ENCODE data around the gene PLD5. TPM values are rescaled to one million over a fixed set of nuclear protein-coding genes. Genes with fewer than 3 reads are reported as not detected.

PLD5 gene
- total and polyA plus RNA-seq, 7 donors, result 0.03 to 0.92 (median 0.22) TPM; not detected in 4

DNA sequence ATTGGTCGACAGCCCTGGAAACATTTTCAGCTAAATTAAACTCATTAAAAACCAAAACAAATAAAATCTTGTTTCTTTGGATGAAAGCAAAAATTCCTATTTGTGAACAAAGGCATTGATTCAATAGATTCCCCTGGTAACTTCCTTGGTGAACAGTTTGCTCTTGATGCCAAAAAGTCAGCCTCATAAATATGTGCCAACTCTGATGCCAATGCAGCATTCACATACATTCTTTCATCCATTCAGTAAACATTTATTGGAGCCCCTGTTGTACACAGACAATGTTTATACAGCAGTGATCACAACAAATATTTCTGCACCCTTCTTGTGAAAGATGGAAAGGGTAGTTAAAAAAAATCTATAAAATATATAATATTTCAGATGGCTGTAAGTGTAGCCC lies 107.8 kb downstream of the PLD5 start:
- intact Hi-C loops (cut with DNase I), result no loop called here
- Histone ChIP-seq H3K27ac (no peak overlapping the region), H3K36me3 (ENCODE audit: insufficient read depth in 1 of 2, low read depth in 1 of 2) (no peaks in the 10 kb centered on the region), H3K27me3 (ENCODE audit: insufficient read depth in 3 of 3, low read length in 2 of 3) (peaks cover 0 to 4% (median 0%) of the 10 kb centered on the region in 3 donors), H3K4me1 (no peaks in the 10 kb centered on the region), H3K9me3 (no peaks in the 10 kb centered on the region), H3K4me3 (no peak overlapping the region)
- TF ChIP-seq, protein P1, sequence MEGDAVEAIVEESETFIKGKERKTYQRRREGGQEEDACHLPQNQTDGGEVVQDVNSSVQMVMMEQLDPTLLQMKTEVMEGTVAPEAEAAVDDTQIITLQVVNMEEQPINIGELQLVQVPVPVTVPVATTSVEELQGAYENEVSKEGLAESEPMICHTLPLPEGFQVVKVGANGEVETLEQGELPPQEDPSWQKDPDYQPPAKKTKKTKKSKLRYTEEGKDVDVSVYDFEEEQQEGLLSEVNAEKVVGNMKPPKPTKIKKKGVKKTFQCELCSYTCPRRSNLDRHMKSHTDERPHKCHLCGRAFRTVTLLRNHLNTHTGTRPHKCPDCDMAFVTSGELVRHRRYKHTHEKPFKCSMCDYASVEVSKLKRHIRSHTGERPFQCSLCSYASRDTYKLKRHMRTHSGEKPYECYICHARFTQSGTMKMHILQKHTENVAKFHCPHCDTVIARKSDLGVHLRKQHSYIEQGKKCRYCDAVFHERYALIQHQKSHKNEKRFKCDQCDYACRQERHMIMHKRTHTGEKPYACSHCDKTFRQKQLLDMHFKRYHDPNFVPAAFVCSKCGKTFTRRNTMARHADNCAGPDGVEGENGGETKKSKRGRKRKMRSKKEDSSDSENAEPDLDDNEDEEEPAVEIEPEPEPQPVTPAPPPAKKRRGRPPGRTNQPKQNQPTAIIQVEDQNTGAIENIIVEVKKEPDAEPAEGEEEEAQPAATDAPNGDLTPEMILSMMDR (IDR thresholded peaks at IDR 0.05), result no peak
- WGBS, 3 donors, result 63 to 70% (median 68%) methylated on average over 1 of the region's 1 CpG
- DNase-seq, result no peak
- no peak for ATAC-seq

DNA sequence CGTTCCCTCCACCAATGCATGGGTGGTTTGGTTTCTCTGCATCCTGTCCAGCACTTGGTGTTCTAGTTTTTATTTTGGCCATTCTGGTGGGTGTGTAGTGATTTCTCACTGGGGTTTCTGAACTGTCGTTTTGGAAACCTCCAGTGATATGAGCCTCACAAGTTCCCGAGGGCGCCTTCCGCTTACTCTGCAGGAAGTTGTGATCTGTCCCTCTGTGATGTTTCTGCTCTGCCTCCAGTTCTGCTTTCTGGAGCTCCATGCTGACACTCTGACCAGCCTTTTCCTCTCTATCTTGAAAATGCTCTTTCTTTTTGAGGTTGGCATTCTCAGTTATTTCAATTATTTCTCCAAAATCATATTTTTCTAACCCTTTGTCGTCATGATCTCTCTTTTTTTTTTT lies 111.6 kb downstream of the PLD5 start:
- no peaks in the 10 kb centered on the region for H3K27me3 ChIP-seq (ENCODE audit: insufficient read depth in 3 of 3, low read length in 2 of 3)
- H3K4me3 ChIP-seq, result no peak overlapping the region
- ATAC-seq (no peak), DNase-seq (no peak)
- TF ChIP-seq, protein P1 (IDR thresholded peaks at IDR 0.05), result no peak
- H3K36me3 ChIP-seq (ENCODE audit: insufficient read depth in 1 of 2, low read depth in 1 of 2), result no peaks in the 10 kb centered on the region
- no peak overlapping the region for H3K27ac ChIP-seq
- H3K9me3 ChIP-seq, result no peaks in the 10 kb centered on the region
- intact Hi-C loops (cut with DNase I), result no loop called here
- 65 to 73% (median 66%) methylated on average over 6 of the region's 6 CpGs for WGBS, 3 donors
- no peaks in the 10 kb centered on the region for H3K4me1 ChIP-seq

DNA sequence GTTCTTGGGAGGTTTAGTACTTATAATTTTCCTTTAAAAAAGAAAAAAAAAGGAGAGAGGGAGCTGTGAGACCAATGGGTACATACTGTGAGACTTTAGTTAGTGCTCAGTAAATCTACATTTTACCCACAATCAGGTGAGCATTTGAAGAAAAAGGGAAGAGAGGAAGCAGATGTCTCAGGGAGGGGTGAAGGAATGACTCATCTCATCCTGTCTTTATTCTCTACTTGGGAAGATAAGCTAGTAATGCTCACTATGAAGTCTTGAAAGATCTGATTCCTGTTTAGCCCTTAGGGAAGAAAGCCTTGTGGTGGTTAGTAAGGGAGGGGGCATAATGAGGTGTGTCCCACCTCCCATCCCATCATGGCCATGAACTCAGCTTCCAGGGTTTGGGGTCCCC lies 112.6 kb downstream of the PLD5 start:
- TF ChIP-seq, protein P1 (IDR thresholded peaks at IDR 0.05), result no peak
- DNase-seq, result no peak
- no peaks in the 10 kb centered on the region for H3K27me3 ChIP-seq (ENCODE audit: insufficient read depth in 3 of 3, low read length in 2 of 3)
- no peaks in the 10 kb centered on the region for H3K36me3 ChIP-seq (ENCODE audit: insufficient read depth in 1 of 2, low read depth in 1 of 2)
- no peak overlapping the region for H3K27ac ChIP-seq
- ATAC-seq, result no peak
- intact Hi-C loops (cut with DNase I), result no loop called here
- H3K4me1 ChIP-seq, result no peaks in the 10 kb centered on the region
- H3K9me3 ChIP-seq, result no peaks in the 10 kb centered on the region
- H3K4me3 ChIP-seq, result no peak overlapping the region

DNA sequence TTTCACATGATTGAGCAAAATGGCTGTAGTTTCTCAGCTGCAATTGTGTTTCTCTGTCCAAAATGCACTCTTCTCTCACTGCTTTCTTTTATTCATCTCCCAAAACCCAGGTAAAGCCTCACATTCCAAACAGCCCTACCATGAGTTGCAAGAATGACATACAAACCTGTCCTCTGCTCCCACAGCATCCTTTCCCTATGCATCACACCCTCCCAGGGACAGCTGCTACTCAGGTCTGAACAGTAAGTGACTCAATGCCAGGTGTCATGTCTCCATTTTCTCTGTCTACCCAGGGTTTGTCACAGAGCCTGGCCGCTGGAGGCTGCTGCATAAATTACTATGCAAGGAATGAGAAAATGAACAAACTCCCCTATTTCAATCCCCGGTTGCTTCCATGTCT lies 118.5 kb downstream of the PLD5 start:
- Histone ChIP-seq H3K9me3 (no peaks in the 10 kb centered on the region), H3K36me3 (ENCODE audit: insufficient read depth in 1 of 2, low read depth in 1 of 2) (no peaks in the 10 kb centered on the region), H3K27ac (no peak overlapping the region), H3K27me3 (ENCODE audit: insufficient read depth in 3 of 3, low read length in 2 of 3) (no peaks in the 10 kb centered on the region), H3K4me1 (no peaks in the 10 kb centered on the region), H3K4me3 (no peak overlapping the region)
- DNase-seq (no peak), ATAC-seq (no peak)
- intact Hi-C loops (cut with DNase I), result no loop called here
- TF ChIP-seq, protein P1 (IDR thresholded peaks at IDR 0.05), result no peak
- 47 to 58% (median 57%) methylated on average over 2 of the region's 2 CpGs for WGBS, 3 donors

DNA sequence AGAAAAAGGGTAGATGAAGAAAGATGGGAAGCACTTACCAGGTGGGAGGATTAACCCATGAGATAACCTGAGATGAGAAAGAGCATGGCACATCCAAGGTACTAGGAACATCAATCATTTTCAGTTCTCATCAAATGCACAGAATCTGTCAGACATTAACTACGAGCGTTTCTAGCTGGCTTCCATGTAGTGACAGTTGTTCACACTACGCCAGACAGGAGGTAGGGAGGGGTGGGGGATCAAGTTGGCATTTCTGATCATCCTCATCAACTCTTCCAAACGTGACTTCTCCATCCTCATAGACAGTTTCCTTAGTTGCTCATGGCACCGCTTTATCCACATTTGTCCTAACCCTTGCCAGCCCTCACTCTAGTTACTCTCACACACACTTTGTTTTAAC lies 120.2 kb downstream of the PLD5 start:
- DNase-seq (no peak), ATAC-seq (no peak)
- Histone ChIP-seq H3K27ac (no peak overlapping the region), H3K4me3 (no peak overlapping the region), H3K9me3 (no peaks in the 10 kb centered on the region), H3K36me3 (ENCODE audit: insufficient read depth in 1 of 2, low read depth in 1 of 2) (no peaks in the 10 kb centered on the region), H3K27me3 (ENCODE audit: insufficient read depth in 3 of 3, low read length in 2 of 3) (no peaks in the 10 kb centered on the region), H3K4me1 (no peaks in the 10 kb centered on the region)
- TF ChIP-seq, protein P1 (IDR thresholded peaks at IDR 0.05), result no peak
- 77 to 83% (median 80%) methylated on average over 5 of the region's 5 CpGs for WGBS, 3 donors
- intact Hi-C loops (cut with DNase I), result no loop called here
